HG02588 (cell line): ENCODE data around the gene SLC35A1.
"Not testable (repeated sequence)": the region's sequence is repeated elsewhere in the genome, so short reads cannot be mapped to it uniquely, and the experiment has no call there.

Experiments used
- ATAC-seq: cut with Tn5 transposase; IDR thresholded peaks from one replicate; pipeline ENCODE4 v1.9.1; 2021; ENCODE audit warnings: mild to moderate bottlenecking, moderate library complexity; ENCODE audit not compliant: unreplicated experiment

SLC35A1 gene, protein sequence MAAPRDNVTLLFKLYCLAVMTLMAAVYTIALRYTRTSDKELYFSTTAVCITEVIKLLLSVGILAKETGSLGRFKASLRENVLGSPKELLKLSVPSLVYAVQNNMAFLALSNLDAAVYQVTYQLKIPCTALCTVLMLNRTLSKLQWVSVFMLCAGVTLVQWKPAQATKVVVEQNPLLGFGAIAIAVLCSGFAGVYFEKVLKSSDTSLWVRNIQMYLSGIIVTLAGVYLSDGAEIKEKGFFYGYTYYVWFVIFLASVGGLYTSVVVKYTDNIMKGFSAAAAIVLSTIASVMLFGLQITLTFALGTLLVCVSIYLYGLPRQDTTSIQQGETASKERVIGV

DNA sequence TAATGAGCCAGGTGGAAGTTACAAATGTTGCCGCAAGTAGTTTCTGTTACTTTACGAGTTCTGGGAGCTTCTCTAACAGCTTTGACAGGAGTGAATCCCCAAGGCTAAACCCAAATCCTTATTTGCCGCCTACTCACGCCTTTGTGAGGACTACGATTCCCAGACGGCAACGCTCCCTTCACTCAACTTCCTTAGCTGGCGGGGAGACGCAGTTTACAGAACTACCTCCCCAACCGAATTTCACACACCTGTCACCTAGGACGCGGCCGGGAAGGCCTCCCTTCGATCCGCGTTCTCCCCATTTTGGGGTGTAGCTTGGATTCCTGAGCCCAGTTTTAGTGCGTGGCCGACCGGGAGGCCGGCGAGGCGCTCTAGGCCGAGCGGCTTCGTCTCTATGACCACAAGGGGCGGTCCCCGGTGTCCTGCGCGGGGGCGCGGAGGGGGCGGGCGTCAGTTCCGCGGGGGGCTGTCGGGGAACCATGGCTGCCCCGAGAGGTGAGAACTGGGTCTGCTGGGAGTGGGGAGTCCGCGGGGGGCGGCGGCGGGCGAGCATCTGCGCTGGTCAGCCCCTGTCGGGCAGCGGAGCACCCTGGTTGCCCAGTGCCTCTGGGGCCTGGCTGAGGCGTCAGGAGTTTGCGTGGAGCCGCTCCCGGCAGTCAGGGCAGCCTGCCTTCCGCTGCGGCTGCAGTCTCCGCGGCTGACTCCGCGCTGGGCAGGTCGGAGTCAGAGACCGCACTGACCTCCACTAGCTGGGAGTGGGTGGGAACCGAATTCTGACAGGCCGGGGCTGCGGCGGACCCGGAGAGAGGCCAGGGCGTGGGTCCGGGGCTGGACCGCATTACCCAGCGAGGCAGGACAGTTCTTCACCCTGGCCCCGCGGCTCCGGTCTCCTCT lies at the start of gene SLC35A1:
Gene SLC35A1, plus strand, starts transcription at position 450 of the 894 bp plus-strand sequence. Its CDS starts 30 bp downstream, at position 480.
- peak; percentile 95 for ATAC-seq

DNA sequence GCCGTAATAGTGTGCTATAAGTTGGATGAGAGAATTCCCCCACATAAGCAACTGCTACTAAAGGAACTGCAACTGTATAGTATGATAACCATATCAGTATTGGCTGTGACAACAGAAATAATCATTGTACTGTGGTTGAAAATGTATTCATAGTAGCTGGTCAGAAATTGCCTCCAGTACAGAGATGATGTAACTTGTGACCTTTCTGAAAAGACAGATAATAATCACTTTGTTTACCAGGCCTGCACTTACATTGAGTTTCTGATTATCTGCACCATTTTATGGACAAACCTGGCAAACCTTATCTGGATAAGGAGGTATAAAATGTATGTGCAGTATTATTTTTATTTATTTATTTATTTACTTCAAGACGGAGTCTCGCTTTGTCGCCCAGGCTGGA lies 46.0 kb upstream of the SLC35A1 start:
- no peak for ATAC-seq

DNA sequence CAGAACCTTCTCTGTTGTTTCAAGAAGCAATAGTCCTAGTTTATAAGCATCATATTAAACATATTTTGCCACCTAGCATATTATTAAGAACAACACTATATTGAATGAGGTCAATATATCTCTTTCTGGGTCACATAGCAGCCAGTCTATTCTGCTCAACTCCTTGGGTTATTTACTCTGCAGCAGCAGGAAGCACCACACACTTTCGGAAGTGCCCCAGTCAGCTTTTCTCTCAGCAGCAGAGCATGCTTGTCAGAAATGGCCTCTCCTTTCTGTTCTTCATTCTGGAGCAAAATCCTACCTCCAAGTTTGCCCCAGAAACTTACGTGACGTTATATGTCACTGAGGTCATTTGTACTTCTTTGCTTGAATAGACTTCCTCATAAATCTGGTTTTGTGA lies 42.3 kb upstream of the SLC35A1 start:
- no peak for ATAC-seq

DNA sequence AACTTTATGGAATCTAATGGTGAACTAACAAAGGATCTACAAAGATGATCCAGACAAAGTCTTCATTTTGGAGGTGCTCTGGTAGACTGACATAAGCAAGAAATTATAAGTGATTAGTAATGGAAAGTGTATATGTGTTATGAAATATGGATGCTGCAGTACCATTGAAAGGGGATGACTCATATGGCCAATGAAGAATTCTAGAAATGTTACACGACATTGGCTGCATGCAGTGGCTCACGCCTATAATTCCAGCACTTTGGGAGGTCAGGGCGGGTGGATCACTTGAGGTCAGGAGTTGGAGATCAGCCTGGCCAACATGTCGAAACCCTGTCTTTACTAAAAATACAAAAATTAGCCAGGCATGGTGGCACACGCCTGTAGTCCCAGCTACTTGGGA lies 41.5 kb upstream of the SLC35A1 start:
- no peak for ATAC-seq

DNA sequence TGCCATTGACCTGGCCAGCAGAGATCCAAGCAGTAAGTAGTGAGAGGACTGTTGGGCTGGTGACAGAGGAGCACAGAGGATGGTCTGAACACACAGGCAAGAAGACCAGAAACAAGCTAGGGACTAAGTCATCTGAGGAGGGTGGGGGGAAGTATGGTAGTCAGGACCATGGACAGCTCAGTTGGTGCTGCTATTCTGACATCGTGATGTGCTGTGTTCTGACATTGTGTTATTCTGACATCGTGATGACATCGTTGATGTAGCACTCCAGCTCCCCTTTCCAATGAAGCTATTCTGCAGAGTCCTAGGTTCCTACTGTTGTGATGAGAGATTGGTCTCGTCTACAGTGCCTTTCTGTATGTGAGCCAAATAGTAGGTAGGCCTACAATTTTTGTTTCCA lies 36.3 kb upstream of the SLC35A1 start:
- no peak for ATAC-seq

DNA sequence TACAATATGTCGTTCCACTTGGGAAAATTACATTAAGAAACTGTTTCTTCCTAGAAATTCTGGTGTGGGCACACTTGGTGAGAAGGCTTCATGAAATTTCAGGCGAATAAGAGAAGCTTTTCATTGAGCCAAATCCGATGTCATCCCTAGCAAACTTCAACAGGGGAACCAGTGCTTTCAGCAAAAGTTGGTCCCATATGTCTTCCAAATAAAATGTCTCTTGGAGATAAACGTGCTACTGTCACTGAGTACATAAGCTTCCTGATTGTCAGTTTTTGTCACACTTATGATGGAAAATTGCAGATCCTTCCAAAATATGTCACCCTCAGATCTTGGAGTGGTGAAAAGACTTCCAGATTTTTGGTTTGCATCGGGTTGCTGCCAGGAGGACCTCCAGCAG lies 31.1 kb upstream of the SLC35A1 start:
- no peak for ATAC-seq

DNA sequence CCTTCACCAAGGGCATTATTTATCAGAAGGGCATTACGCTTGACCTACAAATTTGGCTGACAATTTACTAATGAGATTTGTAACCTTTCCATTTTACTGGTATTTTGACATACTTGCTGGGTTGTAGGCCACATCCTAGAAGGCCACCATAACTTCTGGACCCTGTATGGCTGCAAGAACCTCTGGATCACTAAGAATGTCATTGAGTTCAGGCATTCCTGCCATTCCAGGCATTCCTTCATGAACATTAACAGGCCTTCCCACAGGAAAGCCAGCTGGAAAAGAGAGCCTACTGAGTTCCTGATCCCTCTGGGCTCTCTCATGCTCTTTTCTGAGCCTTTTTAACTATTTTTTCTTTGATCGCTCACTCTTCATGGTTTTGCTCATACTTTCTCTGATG lies 28.4 kb upstream of the SLC35A1 start:
- ATAC-seq, result no peak

DNA sequence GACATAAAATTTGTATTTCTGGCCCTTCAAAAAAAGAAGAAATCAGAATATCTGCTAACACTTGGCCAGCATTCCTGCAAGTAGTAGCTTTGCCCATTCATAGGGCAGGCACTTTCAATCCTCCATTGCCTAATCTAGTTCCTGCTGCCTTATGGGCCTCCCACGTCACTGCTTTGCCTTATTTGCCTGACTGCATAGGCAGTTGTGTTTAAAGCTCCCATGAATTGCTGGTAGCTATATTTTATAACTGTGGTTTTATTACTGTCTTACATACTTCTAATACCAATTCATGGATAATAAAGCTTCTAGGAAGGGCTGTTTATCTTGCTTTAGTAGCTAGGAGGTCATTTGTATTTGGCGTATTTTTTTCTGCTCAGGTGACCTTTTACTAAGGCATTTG lies 7.7 kb upstream of the SLC35A1 start:
- ATAC-seq, result no peak

DNA sequence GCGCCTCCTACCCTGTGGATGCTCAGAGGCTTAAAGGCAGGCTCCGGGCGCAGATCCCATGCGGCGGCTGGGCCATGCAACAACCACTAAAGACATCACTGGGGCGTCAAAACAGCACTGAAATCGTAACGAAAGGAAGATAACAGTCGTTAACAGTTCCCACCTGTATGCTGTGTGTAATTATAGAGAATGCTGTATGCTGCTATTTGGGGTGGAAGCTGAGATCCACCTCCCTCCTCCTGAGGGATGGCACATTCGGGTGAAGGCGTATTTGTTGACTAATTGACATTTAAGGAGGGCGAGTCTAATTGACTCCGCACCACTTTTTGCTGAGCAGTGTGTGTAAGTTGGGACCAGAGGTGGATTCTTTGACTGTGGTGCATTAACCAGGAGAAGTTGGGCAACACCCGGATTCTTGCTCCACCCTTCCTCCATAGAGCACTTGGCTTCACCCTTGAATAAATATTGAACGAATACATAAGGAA lies 687 bp downstream of the SLC35A1 start:
- ATAC-seq, result peak; percentile 56

DNA sequence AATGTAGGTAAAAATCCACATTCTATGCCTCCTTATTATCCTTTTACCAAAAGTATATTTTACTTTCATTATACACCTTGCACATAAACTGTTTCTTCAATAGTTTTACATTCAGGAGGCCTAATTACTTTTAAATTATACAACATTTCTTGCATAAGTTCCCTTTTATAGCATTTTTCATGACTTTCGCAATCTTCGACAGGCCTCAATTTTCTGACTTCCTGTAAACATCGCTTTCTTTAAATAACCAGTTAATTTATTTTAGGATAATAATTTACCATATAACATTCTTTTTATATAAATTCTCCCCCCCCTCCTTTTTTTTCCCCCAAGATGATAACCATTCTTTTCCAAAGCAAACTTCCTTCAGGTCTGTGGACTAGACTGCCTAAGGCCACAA lies 9.2 kb downstream of the SLC35A1 start:
- ATAC-seq, result no peak

DNA sequence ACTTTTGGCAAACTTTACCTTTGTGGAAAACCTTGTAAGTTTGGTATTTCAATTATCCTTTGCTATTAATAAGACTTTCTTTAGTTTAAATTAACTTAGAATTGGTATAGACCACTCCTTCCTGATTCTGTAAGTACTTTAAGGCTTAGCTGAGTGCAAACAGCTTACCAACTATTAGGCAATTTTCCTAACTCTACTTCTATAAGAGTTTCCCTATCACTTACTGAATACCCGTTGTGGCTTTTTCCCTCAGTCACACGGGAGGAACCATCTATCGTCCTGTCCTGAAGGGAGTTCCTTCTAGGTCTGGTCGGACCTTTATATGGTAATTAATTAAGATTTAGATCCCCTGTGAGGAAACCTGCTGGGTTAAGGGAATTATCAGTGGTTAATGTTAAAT lies 9.6 kb downstream of the SLC35A1 start:
- no peak for ATAC-seq

DNA sequence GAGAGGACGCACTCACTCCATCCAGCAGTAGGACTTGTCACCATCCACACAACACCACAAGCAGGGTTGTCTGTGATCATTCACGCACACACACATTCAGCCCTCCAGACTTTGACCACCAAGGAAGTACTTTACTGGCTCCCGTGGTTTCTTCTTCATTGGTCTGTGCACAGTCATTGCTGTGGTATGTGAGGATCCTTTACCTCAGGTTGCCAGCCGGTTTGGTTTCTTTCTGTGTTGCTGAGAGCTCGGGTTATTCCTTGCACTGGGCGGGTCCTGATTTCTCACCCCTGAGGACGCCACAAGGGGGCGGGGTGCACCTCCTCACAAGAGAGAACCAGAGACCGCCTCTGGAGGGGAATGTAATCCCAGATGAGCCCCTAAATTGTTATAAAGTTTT lies 11.2 kb downstream of the SLC35A1 start:
- ATAC-seq, result no peak

DNA sequence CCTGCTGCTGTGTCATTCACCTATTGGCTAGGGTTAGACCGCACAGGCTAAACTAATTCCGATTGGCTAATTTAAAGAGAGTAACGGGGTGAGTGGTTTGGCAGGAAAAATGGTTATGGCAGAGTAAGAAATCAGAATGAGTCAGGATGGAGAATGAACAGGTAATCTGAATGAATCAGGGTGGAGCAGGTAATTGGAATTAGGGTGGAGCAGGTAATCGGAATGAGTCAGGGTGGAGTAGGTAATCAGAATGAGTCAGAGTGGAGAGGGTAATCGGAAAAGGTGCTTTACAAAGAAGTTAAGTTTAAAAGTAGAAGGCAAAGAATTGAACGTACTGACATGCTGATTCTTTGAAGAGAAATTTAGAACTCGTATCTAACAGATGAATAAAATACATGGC lies 11.7 kb downstream of the SLC35A1 start:
- no peak for ATAC-seq

DNA sequence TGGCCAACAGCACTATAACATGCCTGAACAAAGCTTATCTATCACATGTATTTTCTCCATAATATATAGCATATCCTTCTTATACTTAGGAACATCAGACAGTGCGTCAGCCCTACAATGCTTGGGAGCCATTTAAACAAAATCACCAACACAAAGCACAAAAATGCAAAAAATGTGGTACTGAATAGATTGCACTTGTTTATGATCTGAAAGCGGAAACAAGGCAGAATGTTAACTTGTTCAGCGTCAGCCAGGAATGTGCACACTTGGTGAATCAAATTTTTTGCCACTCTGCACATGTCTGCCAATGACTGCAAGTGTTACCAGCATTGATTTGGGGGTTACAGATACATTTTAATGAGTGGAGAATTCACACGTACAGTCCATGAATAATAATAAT lies 14.8 kb downstream of the SLC35A1 start:
- no peak for ATAC-seq

DNA sequence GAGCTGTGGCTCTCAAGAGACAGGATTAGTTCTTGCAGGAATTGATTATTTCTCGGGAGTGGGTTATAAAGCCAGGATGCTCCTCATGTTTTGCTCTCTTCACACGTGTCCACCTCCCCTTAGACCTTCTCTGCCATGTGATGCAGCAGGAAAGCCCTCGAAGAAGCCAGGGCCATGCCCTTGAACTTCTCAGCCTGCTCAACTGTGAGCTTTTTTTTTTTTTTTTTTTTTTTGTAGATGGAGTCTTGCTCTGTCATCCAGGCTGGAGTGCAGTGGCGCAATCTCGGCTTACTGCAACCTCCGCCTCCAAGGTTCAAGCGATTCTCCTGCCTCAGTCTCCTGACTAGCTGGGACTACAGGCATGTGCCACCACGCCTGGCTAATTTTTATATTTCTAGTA lies 16.6 kb downstream of the SLC35A1 start:
- not testable (repeated sequence) for ATAC-seq

DNA sequence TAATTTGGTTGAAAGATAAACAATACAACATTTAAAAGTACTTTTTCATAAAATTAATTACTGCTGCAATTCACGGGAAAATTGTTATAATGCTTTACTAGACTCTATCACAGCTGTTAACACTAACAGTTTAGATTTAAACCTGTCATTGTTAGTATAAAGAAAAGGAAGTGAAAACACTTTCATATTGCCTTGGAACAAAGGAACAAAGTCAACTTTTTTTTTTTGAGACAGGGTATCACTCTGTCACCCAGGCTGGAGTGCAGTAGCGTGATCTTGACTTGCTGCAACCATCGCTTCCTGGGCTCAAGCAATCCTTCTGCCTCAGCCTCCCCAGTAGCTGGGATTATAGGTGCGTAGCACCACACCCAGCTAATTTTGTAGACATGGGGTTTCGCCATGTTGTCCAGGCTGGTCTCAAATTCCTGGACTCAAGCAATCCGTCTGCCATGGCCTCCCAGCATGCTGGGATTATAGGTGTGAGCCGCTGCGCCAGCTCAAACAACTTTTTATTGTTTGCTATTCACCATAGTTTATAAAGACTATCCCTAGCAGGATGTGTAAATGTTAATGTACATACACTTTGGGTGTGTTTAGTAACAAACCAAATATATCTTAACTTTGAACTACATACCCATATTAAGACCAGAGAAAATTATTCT lies 22.1 kb downstream of the SLC35A1 start:
- ATAC-seq, result peak; percentile 59

DNA sequence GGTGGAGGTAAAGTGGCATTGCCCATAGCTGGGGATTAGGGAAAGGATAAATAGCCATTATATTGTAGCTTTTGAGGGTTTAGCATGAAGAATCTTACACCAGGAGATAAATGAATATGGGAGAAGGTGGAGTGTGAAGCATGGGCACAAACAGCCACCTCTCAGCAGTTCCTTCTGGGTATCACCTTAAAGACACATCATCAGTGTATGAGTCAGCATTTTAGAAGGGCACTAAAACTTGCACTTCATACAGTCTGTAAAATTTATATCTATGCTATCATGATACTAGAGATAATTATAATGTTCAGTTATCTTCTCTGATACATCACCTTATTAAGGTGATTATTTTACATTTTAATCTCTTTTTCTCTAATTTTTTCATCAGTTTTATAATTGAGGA lies 25.3 kb downstream of the SLC35A1 start:
- ATAC-seq, result no peak

DNA sequence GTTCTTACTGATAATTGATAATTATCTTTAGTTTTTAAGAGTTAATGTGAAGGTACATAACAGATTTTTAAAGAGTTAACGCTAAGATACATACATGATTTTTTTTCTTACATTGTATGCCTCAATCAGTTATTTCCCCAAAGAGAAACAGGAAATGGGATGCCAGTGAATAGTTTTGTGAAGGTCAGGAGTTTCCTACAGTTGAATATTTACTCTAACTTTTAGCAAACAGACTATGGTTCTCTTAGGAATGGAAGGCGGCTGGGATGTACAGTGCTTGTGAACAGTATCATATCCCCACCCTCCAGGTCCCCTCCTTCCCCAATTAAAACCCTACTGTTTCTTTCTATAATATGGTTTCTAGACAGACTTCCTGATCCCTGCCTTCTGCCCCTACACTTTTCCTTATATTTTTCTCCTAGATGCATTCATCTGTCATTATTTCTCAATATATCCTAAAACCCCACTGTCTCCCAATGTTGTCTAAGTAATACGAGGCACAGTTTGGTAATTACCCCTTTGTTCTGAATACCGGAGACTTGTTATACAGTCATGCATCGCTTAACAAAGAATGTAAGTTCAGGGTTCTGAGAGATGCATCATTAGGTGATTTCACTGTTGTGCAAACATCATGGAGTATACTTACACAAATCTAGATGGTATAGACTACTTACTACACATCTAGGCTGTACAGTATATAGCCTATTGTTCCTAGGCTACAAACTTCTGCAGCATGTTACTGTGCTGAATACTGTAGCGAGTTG lies 29.2 kb downstream of the SLC35A1 start:
- ATAC-seq, result no peak

DNA sequence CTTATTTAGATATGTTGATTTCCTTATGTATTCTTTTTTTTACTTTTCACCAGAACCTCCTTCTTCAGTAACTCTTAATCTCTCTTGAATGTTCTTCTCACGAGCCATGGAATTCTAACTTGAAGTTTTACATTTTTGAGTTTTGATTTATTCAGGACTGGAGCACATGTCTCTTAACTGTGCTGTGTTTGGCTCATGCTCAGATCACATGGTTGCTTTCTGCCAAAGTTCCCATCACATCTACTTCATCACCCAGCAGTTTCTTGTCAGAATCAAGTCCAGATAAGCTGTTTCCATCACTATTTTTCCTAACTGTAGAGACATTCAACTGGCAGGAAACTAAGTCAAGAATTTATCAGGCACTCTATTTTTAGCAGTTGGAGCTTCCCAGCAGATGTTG lies 31.7 kb downstream of the SLC35A1 start:
- no peak for ATAC-seq

DNA sequence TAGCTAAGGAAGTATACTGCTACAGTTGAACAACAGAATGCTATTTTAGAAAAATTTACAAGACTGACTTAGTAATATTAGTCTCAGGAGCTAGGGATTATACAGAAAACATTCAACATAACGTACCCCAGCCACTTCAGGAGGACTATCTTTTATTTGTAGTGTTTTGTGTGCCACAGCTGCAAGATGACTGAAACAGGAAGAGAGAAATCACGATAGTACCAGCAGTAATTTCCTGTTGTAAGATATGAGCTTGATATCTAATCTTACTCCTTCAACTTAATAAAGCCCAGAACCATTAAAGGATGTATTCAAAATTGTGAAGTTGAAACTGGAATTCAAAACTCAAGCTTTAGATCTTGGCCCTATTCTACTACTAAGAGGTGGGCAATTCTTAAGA lies 42.1 kb downstream of the SLC35A1 start:
- no peak for ATAC-seq

DNA sequence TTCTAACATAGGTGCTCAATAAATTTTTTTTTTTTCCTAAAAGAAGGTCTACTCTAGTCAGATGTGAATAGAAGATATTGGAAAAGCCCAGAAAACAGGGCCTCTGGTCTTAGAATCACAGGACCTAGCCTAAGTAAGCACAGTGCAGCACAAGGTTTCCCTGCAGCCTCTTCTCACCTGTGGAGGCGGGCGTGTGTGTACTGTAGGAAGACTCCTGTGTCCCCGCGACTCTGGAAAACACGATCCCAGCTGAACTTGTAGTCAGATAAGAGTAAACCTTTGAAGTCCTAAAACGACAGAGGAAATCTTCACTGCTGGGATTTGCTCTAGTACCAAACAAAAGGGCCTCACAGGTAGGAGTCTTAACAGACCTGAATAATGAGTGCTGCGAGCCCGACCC lies 45.7 kb downstream of the SLC35A1 start:
- ATAC-seq, result no peak
